ENCODE data around the gene MCU.
"Not testable (repeated sequence)": the region's sequence is repeated elsewhere in the genome, so short reads cannot be mapped to it uniquely, and the experiment has no call there.

- not testable (repeated sequence) for TF ChIP-seq MLX (CRISPR knock-in tag; IDR thresholded peaks at IDR 0.05); CTCF (IDR thresholded peaks at IDR 0.05); ZNF263 (CRISPR knock-in tag; IDR thresholded peaks at IDR 0.05; ENCODE audit: low read depth); CBFB (CRISPR knock-in tag; IDR thresholded peaks at IDR 0.05; ENCODE audit: low read depth); NR2C2 (CRISPR knock-in tag; IDR thresholded peaks at IDR 0.05); NFYB (CRISPR knock-in tag; conservative IDR thresholded peaks at IDR 0.05; ENCODE audit: low read depth); ELF4 (CRISPR knock-in tag; IDR thresholded peaks at IDR 0.05; ENCODE audit: low read depth); TP53 (CRISPR knock-in tag; IDR thresholded peaks at IDR 0.05)
Observed at GRCh38 chr10:72646971-72647370, 45.0 kb upstream of the MCU start.
